ENCODE data around the gene MRPS26.

DNA sequence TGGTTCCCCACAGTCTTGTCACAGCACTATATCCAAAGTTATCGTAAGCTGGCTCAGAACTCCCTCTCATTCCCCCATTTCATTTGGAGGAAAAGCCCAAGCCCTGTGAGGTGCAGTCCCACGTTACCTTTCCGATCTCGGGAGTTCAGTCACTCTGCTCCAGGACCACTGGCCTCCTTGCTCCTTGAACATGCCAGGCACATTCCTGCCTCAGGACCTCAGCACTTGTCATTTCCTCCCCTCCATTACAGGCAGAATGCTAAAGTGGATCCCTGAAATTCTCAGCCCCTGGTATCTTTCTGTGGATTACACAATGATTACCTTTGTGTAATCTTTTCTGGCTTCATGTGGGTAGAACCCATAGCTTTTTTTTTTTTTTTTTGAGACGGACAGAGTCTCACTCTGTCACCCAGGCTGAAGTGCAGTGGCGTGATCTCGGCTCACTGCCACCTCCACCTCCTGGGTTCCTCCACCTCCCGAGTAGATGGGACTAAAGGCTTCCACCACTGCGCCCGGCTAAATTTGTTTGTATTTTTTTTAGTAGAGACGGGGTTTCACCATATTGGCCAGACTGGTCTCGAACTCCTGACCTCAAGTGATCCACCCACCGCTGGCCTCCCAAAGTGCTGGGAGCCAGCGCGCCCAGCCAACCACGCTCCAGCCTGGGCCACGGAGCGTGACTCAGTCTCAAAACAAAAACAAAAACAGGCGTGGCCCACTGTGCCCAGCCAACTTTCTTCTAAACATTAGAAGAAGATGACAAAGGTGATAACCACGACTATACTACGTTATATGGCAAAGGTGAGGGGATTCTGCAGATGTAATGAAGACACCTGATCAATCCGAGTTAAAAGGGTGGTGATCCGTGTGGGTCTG is 21.5 kb downstream of the MRPS26 start:
- TF ChIP-seq, protein P1, sequence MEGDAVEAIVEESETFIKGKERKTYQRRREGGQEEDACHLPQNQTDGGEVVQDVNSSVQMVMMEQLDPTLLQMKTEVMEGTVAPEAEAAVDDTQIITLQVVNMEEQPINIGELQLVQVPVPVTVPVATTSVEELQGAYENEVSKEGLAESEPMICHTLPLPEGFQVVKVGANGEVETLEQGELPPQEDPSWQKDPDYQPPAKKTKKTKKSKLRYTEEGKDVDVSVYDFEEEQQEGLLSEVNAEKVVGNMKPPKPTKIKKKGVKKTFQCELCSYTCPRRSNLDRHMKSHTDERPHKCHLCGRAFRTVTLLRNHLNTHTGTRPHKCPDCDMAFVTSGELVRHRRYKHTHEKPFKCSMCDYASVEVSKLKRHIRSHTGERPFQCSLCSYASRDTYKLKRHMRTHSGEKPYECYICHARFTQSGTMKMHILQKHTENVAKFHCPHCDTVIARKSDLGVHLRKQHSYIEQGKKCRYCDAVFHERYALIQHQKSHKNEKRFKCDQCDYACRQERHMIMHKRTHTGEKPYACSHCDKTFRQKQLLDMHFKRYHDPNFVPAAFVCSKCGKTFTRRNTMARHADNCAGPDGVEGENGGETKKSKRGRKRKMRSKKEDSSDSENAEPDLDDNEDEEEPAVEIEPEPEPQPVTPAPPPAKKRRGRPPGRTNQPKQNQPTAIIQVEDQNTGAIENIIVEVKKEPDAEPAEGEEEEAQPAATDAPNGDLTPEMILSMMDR (optimal IDR thresholded peaks at IDR 0.05 in 1 of 3, IDR thresholded peaks at IDR 0.05 in 1 of 3, conservative IDR thresholded peaks at IDR 0.05 in 1 of 3; ENCODE audit: extremely low read depth in 1 of 3, insufficient read depth in 2 of 3, low read length in 3 of 3): no peak
- no peak for TF ChIP-seq EZH2 (IDR thresholded peaks at IDR 0.05; ENCODE audit: low read length)

All from keratinocyte (primary cell).